ENCODE measurements around the gene SMDT1.

DNA sequence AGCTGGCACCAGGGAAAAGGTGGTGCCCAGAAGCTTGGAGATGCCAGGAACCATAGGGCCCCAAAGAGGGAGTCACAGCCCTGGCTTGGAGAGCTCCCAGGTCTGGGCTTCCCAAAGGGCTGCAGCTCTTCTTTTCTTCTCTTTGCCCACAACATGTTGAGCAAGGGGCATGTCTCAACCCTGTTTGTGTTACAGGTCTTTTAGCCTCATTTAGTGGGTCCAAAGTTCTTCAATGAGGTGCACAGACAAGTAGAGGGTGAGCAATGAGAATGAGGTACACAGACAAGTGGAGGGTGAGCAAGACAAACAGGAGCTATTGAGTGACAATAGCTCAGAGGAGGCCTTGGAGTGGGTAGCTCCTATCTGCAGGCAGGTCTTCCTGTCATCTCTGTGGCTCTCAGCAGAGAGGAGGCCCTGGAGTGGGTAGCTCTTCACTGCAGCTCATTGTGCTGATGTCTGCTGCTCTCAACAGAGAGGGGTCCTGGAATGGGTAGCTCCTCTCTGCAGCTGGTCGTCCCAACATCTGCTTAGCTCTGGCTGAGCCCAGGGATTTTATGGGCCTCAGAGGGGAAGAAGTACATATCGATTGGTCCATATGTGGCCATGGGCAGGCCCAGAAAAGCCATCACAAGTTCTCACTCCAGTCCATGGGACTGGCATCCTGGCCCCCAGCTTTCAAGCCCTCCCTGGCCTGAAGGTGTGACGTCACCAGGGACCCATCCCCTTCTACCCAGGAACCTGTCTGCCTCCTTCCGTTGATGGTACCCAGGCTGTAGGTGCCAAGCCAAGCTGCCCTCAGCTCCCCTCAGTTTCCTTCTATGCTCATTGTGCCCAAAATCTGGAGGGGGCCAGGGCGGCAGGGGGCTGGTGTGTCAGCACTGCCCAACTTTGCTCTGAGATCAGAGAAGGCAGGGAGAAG is 46.0 kb upstream of the SMDT1 start:
- TF ChIP-seq, protein P1, sequence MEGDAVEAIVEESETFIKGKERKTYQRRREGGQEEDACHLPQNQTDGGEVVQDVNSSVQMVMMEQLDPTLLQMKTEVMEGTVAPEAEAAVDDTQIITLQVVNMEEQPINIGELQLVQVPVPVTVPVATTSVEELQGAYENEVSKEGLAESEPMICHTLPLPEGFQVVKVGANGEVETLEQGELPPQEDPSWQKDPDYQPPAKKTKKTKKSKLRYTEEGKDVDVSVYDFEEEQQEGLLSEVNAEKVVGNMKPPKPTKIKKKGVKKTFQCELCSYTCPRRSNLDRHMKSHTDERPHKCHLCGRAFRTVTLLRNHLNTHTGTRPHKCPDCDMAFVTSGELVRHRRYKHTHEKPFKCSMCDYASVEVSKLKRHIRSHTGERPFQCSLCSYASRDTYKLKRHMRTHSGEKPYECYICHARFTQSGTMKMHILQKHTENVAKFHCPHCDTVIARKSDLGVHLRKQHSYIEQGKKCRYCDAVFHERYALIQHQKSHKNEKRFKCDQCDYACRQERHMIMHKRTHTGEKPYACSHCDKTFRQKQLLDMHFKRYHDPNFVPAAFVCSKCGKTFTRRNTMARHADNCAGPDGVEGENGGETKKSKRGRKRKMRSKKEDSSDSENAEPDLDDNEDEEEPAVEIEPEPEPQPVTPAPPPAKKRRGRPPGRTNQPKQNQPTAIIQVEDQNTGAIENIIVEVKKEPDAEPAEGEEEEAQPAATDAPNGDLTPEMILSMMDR (IDR thresholded peaks at IDR 0.05) = no peak
- no peak for TF ChIP-seq EZH2 (IDR thresholded peaks at IDR 0.05; ENCODE audit: borderline replicate concordance, insufficient read depth, low read depth, low read length, poor library complexity, severe bottlenecking)
